Measurements from ENCODE around the gene EZH2.

GRCh38 chr7:148929176-148929575 lies 45.1 kb upstream of the EZH2 start:
- TF ChIP-seq FOXJ3 (CRISPR knock-in tag; IDR thresholded peaks at IDR 0.05): no peak
- TF ChIP-seq JUND (IDR thresholded peaks at IDR 0.05): no peak
- TF ChIP-seq CTCF (IDR thresholded peaks at IDR 0.05): no peak
- no peak for TF ChIP-seq FOXM1 (IDR thresholded peaks at IDR 0.05; ENCODE audit: low read depth)

Measured in SK-N-SH (cell line).